Neutrophil (primary cell): ENCODE measurements around the gene ARHGAP8.

Source experiments
- H3K27ac ChIP-seq: fragments of 200-600 bp; sonication (generic); 2 replicates; pipeline ENCODE4 v1.5.1; 2016; ENCODE audit warnings: mild to moderate bottlenecking, moderate library complexity
- H3K27me3 ChIP-seq: fragments of 200-600 bp; sonication (generic); 2 replicates; pipeline ENCODE4 v1.6.0; 2016; ENCODE audit warnings: mild to moderate bottlenecking
- H3K36me3 ChIP-seq: fragments of 200-600 bp; sonication (generic); 2 replicates; pipeline ENCODE4 v1.5.1; 2017
- H3K4me1 ChIP-seq, 2 experiments: fragments of 200-600 bp in 1 of 2; sonication (generic) in 1 of 2; 1 replicate in 1 of 2; 2 replicates in 1 of 2; pipeline versions ENCODE4 v1.5.1 to v1.6.1; 2013 to 2016; ENCODE audit warnings: low read depth in 1 of 2, low read length in 1 of 2, mild to moderate bottlenecking in 1 of 2, moderate library complexity in 1 of 2; ENCODE audit not compliant: control insufficient read depth in 1 of 2, insufficient read depth in 1 of 2
- H3K4me3 ChIP-seq, 2 experiments: fragments of 200-600 bp in 1 of 2; sonication (generic) in 1 of 2; 1 replicate in 1 of 2; 2 replicates in 1 of 2; pipeline ENCODE4 v1.5.1; 2013 to 2016; ENCODE audit warnings: low read depth in 1 of 2, low read length in 1 of 2, mild to moderate bottlenecking in 1 of 2, moderate library complexity in 1 of 2
- H3K9me3 ChIP-seq: fragments of 200-600 bp; sonication (generic); 2 replicates; pipeline ENCODE4 v1.5.1; 2016
- CTCF ChIP-seq: fragments of 200-600 bp; sonication (generic); IDR thresholded peaks from 2 replicates; pipeline ENCODE4 v1.5.1; 2016; ENCODE audit warnings: antibody characterized with exemption

Gene ARHGAP8

DNA sequence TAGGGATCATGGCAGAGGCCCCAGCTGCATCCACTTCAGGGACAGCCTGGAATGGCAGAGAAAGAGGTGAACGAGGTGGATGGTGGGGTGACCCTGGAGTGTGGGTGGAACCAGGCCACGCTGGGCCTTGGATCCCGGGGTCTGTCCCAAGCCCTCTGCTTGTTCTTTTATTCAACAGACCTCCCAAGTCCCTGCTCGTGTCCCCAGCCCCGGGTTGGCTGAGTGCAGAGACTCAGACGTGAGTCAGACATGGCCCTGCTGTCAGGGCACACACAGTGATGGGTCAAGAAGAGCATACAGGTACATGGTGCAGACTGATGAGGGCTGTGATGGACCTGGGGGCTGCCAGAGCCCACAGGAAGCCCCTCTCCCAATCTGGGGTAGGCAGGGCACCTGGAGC lies 6.6 kb downstream of the ARHGAP8 start:
- Histone ChIP-seq H3K36me3 (no peaks in the 10 kb centered on the region), H3K4me1 (no peaks in the 10 kb centered on the region), H3K27ac (no peak overlapping the region), H3K4me3 (no peak overlapping the region), H3K27me3 (peaks cover 48% of the 10 kb centered on the region), H3K9me3 (no peaks in the 10 kb centered on the region)
- no peak for TF ChIP-seq CTCF

- H3K9me3 ChIP-seq: no peaks in the 10 kb centered on the region
- H3K27me3 ChIP-seq: peaks cover 43% of the 10 kb centered on the region
- H3K27ac ChIP-seq: no peak overlapping the region
- no peak overlapping the region for H3K4me3 ChIP-seq
- H3K4me1 ChIP-seq: no peaks in the 10 kb centered on the region
- H3K36me3 ChIP-seq: no peaks in the 10 kb centered on the region
- no peak for TF ChIP-seq CTCF
Observed at GRCh38 chr22:44759430-44760310, 7.3 kb downstream of the ARHGAP8 start.

- no peak overlapping the region for H3K4me3 ChIP-seq
- H3K9me3 ChIP-seq: no peaks in the 10 kb centered on the region
- H3K27ac ChIP-seq: no peak overlapping the region
- H3K4me1 ChIP-seq: no peaks in the 10 kb centered on the region
- no peak for TF ChIP-seq CTCF
- H3K27me3 ChIP-seq: peaks cover 43% of the 10 kb centered on the region
- H3K36me3 ChIP-seq: no peaks in the 10 kb centered on the region
Observed at GRCh38 chr22:44760476-44760875, 8.1 kb downstream of the ARHGAP8 start.

GRCh38 chr22:44761025-44761424 lies 8.7 kb downstream of the ARHGAP8 start:
- TF ChIP-seq CTCF: no peak
- Histone ChIP-seq H3K27me3 (peaks cover 43% of the 10 kb centered on the region), H3K4me1 (no peaks in the 10 kb centered on the region), H3K9me3 (no peaks in the 10 kb centered on the region), H3K27ac (no peak overlapping the region), H3K36me3 (no peaks in the 10 kb centered on the region), H3K4me3 (no peak overlapping the region)

DNA sequence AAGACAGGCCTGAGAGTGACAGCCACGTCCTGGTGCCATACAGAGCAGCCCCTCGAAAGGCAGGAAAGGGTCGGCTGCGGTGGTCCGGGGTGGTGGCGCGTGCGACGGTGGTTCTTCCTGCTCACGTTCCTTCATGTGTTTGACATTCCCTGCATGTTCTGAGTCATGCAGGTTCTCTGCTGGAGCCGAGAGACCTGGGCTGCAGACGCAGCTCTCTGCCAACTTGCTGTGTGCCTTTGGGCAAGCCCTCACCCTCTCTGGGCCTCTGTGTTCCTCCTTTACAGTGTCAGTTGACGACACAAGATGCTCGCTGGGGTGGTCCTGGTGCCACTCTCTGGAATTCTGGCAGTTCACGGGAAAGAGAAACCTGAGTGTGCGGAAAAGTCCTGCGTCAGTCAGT lies 12.0 kb downstream of the ARHGAP8 start:
- Histone ChIP-seq H3K27me3 (peaks cover 20% of the 10 kb centered on the region), H3K36me3 (no peaks in the 10 kb centered on the region), H3K9me3 (no peaks in the 10 kb centered on the region), H3K4me3 (no peak overlapping the region), H3K4me1 (no peaks in the 10 kb centered on the region), H3K27ac (no peak overlapping the region)
- no peak for TF ChIP-seq CTCF
